Vagina (tissue), 2 donors: ENCODE results near the gene PLCB1.

Source experiments
- POLR2A ChIP-seq, 2 donors: fragments of 450-650 bp; IDR thresholded peaks; one replicate each; pipeline ENCODE4 v1.6.1; 2017; ENCODE audit warnings: antibody characterized with exemption in 2 of 2, mild to moderate bottlenecking in 2 of 2, moderate library complexity in 2 of 2
- POLR2AphosphoS5 ChIP-seq, 2 donors: sonication (generic); formaldehyde crosslinking; IDR thresholded peaks; one replicate each; pipeline ENCODE4 v1.9.0; 2017; ENCODE audit warnings: antibody characterized with exemption in 2 of 2, mild to moderate bottlenecking in 2 of 2, low read depth in 1 of 2; ENCODE audit not compliant: insufficient read depth in 1 of 2
- TF ChIP-seq, protein P1 (sequence below), 3 experiments: fragments of 450-650 bp in 2 of 3; fragments of 200-600 bp in 1 of 3; sonication (generic) in 1 of 3; IDR thresholded peaks; one replicate each; pipeline ENCODE4 v1.5.1; 2017 to 2019; ENCODE audit warnings: antibody characterized with exemption in 3 of 3, mild to moderate bottlenecking in 2 of 3, moderate library complexity in 2 of 3

DNA sequence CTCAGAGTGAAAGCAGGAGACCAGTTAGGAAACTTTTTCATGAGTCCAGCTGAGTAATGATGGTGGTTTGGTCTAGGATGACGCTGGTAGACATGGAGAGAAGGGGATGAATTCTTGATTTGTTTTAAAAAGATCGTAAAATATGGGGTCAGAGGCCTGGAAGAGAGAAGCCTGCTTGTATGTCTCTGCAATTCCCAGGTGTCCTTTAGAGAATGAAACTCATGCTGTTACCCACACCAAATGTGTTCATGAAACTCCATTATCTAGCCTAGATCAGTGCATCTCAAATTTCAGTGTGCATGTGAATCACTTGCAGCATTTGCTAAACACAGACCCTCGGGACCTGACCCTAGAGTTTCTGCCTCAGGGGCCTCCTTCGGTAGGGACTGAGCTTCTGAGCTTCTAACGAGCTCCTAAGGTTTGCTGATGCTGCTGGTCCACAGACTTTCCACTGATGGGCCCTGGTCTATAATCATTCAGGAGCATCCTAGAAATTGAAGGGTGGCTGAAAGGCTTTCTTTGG, 634.9 kb downstream of the PLCB1 start:
- TF ChIP-seq, protein P1, sequence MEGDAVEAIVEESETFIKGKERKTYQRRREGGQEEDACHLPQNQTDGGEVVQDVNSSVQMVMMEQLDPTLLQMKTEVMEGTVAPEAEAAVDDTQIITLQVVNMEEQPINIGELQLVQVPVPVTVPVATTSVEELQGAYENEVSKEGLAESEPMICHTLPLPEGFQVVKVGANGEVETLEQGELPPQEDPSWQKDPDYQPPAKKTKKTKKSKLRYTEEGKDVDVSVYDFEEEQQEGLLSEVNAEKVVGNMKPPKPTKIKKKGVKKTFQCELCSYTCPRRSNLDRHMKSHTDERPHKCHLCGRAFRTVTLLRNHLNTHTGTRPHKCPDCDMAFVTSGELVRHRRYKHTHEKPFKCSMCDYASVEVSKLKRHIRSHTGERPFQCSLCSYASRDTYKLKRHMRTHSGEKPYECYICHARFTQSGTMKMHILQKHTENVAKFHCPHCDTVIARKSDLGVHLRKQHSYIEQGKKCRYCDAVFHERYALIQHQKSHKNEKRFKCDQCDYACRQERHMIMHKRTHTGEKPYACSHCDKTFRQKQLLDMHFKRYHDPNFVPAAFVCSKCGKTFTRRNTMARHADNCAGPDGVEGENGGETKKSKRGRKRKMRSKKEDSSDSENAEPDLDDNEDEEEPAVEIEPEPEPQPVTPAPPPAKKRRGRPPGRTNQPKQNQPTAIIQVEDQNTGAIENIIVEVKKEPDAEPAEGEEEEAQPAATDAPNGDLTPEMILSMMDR (IDR thresholded peaks at IDR 0.05): no peak
- no peak for TF ChIP-seq POLR2AphosphoS5 (IDR thresholded peaks at IDR 0.05; ENCODE audit: insufficient read depth in 1 of 2, low read depth in 1 of 2)
- no peak for TF ChIP-seq POLR2A (IDR thresholded peaks at IDR 0.05)
